Epithelial cell of proximal tubule (primary cell): ENCODE measurements around the gene KIF3C. TPM values are rescaled to one million over a fixed set of nuclear protein-coding genes. Genes with fewer than 3 reads are reported as not detected.

ENCODE experiments used
- DNase-seq: peaks from one replicate; pipeline ENCODE4 v3.0.0-alpha.2; 2011; ENCODE audit warnings: low read depth
- H3K4me3 ChIP-seq: 2 replicates; pipeline ENCODE4 v1.5.1; 2011; ENCODE audit warnings: low read depth, mild to moderate bottlenecking, low read length
- total RNA-seq: library from RNA; depleted of rRNA; stranded (reverse); fragments of >200 nt; gene quantifications from 2 replicates; pipeline ENCODE4 v1.2.3, GENCODE V29; 2015
- TF ChIP-seq, protein P1 (sequence below): conservative IDR thresholded peaks from 2 replicates; pipeline ENCODE4 v1.5.1; 2012; ENCODE audit warnings: low read depth, mild to moderate bottlenecking, low read length

Gene KIF3C
- total RNA-seq, 1 donor from 2014 or later: 30.1 TPM

DNA sequence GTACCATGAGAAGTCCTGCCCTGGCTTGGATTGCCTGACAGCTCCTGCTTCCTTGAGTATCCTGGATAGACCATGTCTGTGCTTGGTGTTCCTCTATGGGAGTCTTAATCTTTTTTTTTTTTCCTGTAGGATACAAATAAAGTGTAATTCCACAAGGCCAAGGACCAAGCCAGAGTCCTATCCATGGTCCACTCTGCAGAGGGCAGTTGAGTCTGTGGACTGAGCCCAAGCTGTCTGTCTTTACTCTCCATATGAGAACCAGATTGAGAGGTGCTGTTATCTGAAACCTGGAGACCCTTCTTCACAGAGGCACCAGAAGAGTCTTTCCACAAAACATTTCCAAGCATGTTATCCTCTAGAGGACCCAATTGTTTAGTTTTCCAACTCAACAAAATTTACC, 1.4 kb upstream of the KIF3C start:
- no peak overlapping the region for H3K4me3 ChIP-seq
- TF ChIP-seq, protein P1, sequence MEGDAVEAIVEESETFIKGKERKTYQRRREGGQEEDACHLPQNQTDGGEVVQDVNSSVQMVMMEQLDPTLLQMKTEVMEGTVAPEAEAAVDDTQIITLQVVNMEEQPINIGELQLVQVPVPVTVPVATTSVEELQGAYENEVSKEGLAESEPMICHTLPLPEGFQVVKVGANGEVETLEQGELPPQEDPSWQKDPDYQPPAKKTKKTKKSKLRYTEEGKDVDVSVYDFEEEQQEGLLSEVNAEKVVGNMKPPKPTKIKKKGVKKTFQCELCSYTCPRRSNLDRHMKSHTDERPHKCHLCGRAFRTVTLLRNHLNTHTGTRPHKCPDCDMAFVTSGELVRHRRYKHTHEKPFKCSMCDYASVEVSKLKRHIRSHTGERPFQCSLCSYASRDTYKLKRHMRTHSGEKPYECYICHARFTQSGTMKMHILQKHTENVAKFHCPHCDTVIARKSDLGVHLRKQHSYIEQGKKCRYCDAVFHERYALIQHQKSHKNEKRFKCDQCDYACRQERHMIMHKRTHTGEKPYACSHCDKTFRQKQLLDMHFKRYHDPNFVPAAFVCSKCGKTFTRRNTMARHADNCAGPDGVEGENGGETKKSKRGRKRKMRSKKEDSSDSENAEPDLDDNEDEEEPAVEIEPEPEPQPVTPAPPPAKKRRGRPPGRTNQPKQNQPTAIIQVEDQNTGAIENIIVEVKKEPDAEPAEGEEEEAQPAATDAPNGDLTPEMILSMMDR: no peak
- no peak for DNase-seq

DNA sequence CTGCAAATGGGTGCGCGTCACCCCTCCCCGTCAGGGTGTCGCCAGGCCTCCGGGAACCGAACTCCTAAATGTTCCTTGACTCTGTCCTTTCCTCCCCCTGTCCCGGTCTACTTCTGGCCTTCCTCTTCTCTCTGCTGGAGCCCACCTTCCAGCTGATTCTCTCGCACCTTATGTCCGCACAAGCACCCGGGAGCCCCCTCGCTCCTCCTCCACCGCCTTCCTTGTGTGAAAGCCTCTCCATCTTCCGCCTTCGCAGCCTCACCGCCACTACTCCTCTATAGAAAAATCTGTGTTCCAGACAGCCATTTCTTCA, 627 bp upstream of the KIF3C start:
- TF ChIP-seq, protein P1: no peak
- peak overlapping the region; percentile 84 for H3K4me3 ChIP-seq

DNA sequence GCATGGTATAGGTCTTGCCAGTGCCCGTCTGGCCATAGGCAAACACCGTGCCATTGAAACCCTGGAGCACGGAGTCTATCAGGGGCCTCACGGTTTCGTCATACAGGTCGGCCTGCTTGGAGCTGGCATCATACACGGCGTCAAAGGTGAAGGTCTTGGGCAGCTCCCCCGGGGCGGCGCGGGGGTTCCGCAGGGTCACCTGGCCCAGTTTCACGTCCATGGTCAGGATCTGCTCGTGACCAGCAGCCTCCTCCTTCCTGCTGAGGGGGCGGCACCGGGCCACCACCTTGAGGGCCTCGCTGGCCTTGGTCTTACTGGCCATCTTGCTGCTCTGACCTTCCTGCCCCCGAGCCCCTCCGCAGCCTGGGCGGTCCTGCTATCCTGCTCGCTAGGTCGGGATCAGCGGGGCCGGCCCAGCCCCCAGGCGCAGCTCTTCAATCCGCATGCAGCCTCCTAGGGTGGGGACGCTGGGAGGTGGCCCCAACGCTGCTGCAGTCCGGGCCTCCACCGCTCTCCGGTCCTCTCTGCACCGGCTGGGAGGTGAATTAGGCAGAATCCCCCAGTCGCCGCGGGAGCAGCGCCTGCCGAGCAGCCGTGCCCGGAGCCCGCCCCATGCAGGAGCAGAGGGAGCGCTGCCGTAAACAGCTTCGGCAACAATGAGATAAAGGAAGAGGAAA, 563 bp downstream of the KIF3C start:
- TF ChIP-seq, protein P1: no peak
- H3K4me3 ChIP-seq: peak overlapping the region; percentile 84
- no peak for DNase-seq

More for the DNA sequence above, 627 bp upstream of the KIF3C start:
- no peak for DNase-seq

DNA sequence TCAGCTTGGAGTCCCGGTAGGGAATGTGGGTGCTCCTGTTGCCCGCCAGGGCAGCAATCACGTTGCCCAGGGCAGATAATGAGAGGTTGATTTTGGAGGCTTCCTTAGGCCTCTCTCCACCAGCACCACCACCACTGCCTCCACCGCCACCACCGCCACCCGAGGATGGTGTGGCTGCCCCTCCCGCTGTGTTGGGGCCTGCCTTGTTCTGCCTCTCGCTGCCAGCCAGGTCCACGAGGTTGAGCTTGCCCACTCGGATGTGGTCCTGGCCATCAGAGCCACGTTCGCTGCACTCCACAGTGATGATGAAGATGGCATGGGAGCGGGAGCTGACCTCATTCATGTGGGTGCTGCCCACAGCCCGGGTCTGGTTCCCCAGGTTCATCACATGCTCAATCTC, 1.3 kb downstream of the KIF3C start:
- peak overlapping the region; percentile 84 for H3K4me3 ChIP-seq
- TF ChIP-seq, protein P1: no peak
- no peak for DNase-seq

DNA sequence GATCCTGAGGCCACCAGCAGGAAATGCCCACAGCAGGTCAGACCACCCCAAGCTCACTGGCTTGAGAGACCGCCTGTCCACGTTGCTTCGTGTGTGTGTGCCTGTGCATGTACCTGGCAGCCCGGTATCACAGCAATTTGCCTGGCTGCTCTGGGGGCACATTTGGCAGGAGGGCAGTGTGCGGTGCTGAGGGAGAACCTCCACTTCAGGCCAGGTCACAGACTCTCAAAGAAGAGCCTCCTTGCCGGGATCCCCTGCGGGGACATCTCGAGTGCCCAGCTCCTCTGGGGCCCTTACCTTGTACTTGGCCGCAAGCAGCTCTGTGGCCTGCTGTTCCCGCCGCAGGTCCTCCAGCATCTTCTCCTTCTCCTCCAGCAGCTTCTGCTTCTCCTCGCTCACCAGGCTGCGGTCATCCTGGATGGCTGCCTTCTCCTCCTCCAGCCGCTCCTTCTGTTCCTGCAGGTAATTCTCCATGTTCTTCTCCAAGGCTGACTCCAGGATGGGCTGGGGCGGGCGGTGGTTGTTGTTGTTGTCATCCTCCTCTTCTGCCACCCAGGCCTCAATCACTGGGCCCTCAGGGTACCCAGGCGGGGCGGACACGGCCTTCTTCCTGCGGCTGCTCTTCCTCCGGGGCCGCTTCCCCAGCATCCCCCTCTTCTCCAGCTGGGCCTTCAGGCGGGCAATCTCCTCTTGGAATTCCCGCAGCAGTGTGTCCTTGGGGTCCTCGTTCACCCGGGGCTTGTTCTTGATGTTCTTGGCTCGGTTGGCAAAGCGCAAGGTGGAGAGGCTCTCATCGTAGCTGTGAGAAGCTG, 2.0 kb downstream of the KIF3C start:
- no peak overlapping the region for H3K4me3 ChIP-seq
- TF ChIP-seq, protein P1: no peak
- DNase-seq: no peak

DNA sequence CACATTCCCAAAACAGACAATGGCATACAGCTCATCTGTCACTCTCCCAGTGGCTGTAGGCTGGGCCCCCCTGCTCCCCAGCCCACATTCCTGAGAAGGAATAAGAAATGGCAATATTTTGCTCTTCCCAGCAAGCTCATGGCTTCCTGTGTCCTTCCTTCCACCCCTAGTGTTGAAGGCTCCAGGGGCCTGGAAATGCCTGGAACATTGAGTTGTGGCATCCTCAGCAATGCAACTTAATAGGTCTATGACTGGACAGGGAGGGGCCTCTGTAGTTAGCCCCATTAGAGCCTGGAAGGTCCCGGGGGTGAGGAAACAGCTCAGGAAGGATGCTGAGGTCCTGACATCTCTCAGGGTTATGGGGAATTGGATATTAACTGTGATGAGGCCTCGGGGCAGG, 3.3 kb downstream of the KIF3C start:
- DNase-seq: no peak
- TF ChIP-seq, protein P1: no peak
- H3K4me3 ChIP-seq: no peak overlapping the region
